C4-2B (cell line): ENCODE measurements around the gene HAND2.

ENCODE experiments used
- H3K27ac ChIP-seq: fragments of 450-650 bp; 2 replicates; pipeline ENCODE4 v1.5.1; 2017
- CTCF ChIP-seq: fragments of 450-650 bp; conservative IDR thresholded peaks from 2 replicates; pipeline ENCODE4 v1.5.1; 2017; ENCODE audit warnings: mild to moderate bottlenecking
- ZFX ChIP-seq: fragments of 450-650 bp; IDR thresholded peaks from 2 replicates; pipeline ENCODE4 v1.6.1; 2017

Gene HAND2

GRCh38 chr4:173498023-173498422 lies 32.0 kb downstream of the HAND2 start:
- no peak overlapping the region for H3K27ac ChIP-seq
- TF ChIP-seq CTCF (no peak), ZFX (no peak)

- TF ChIP-seq ZFX = no peak
- peak; percentile 85 for TF ChIP-seq CTCF
- H3K27ac ChIP-seq = no peak overlapping the region
Observed at GRCh38 chr4:173494013-173494970, 35.7 kb downstream of the HAND2 start.

- TF ChIP-seq ZFX = no peak
- TF ChIP-seq CTCF = no peak
- H3K27ac ChIP-seq = no peak overlapping the region
Observed at GRCh38 chr4:173493041-173493440, 37.0 kb downstream of the HAND2 start.

GRCh38 chr4:173492315-173492714 lies 37.7 kb downstream of the HAND2 start:
- no peak overlapping the region for H3K27ac ChIP-seq
- TF ChIP-seq ZFX = no peak
- no peak for TF ChIP-seq CTCF

GRCh38 chr4:173490817-173491528 lies 39.1 kb downstream of the HAND2 start:
- no peak for TF ChIP-seq CTCF
- TF ChIP-seq ZFX = no peak
- no peak overlapping the region for H3K27ac ChIP-seq

GRCh38 chr4:173490256-173490655 lies 39.8 kb downstream of the HAND2 start:
- TF ChIP-seq CTCF (no peak), ZFX (no peak)

GRCh38 chr4:173489514-173489913 lies 40.5 kb downstream of the HAND2 start:
- H3K27ac ChIP-seq = no peak overlapping the region
- TF ChIP-seq ZFX (no peak), CTCF (no peak)

More at GRCh38 chr4:173490256-173490655, 39.8 kb downstream of the HAND2 start:
- no peak overlapping the region for H3K27ac ChIP-seq
